Kidney (tissue), 14 donors: ENCODE data around the gene POLR1E. TPM values are rescaled to one million over a fixed set of nuclear protein-coding genes. Genes with fewer than 3 reads are reported as not detected.

Experiments
- DNase-seq, 5 donors: peaks; one replicate each; pipeline ENCODE4 v3.0.0-alpha.2; 2013 to 2020
- FAIRE-seq: peaks from 2 replicates; lab custom pipeline; 2012; peaks lifted over from hg19 to GRCh38; lab: Jason Lieb, UNC
- H3K27ac ChIP-seq, 2 donors: one replicate each; pipeline ENCODE4 v1.7.0; 2013; ENCODE audit warnings: low read depth in 2 of 2, low read length in 2 of 2, inconsistent platforms in 1 of 2
- H3K27me3 ChIP-seq: one replicate; pipeline ENCODE4 v1.7.1; 2013; ENCODE audit warnings: low read length, inconsistent platforms; ENCODE audit not compliant: control insufficient read depth, insufficient read depth
- H3K36me3 ChIP-seq, 3 donors: one replicate each; pipeline versions ENCODE4 v1.7.0 to v1.7.1; 2013; ENCODE audit warnings: low read length in 3 of 3, control low read depth in 1 of 3, inconsistent platforms in 1 of 3; ENCODE audit not compliant: insufficient read depth in 3 of 3, control insufficient read depth in 2 of 3
- H3K4me1 ChIP-seq, 3 donors: one replicate each; pipeline versions ENCODE4 v1.7.0 to v1.7.1; 2013; ENCODE audit warnings: low read length in 3 of 3, inconsistent platforms in 1 of 3, low read depth in 1 of 3; ENCODE audit not compliant: control insufficient read depth in 2 of 3, insufficient read depth in 2 of 3
- H3K4me3 ChIP-seq, 3 donors: one replicate each; pipeline versions ENCODE4 v1.7.0 to v1.8.1; 2013; ENCODE audit warnings: low read length in 3 of 3, control low read depth in 1 of 3, inconsistent platforms in 1 of 3
- H3K9ac ChIP-seq, 3 donors: one replicate each; pipeline versions ENCODE4 v1.7.0 to v1.7.1; 2013; ENCODE audit warnings: low read length in 3 of 3, control low read depth in 1 of 3, inconsistent platforms in 1 of 3
- H3K9me3 ChIP-seq, 3 donors: one replicate each; pipeline versions ENCODE4 v1.7.0 to v1.7.1; 2013; ENCODE audit warnings: low read length in 3 of 3, control low read depth in 1 of 3, inconsistent platforms in 1 of 3; ENCODE audit not compliant: control insufficient read depth in 2 of 3, insufficient read depth in 1 of 3
- intact Hi-C: fragments of 100-400 bp; cut with DNase I; formaldehyde crosslinking; loops from one replicate; pipeline ENCODE4 v1.11.1; 2022
- polyA plus RNA-seq: library from polyadenylated mRNA; stranded (reverse); fragments of 350-450 nt; fragmentation: Illumina TruSeq; extraction: RNeasy Lipid Tissue Mini Kit (QIAGEN cat#74804); gene quantifications from one replicate; pipeline ENCODE4 v1.2.3, GENCODE V29; 2014; ENCODE audit warnings: low read depth, low replicate concordance; ENCODE audit not compliant: insufficient read depth
- total RNA-seq: library from RNA; stranded (reverse); fragmentation: NEBNext Ultra II Directional; extraction: Animal tissue kit (Norgen Biotek cat#: 25700); gene quantifications from one replicate; pipeline ENCODE4 v1.2.1, GENCODE V29; 2021
- TF ChIP-seq, protein P1 (sequence below): IDR thresholded peaks from 3 replicates; pipeline ENCODE4 v1.5.1; 2012; ENCODE audit warnings: mild to moderate bottlenecking, moderate library complexity, borderline replicate concordance; ENCODE audit not compliant: insufficient read depth; ENCODE audit errors: extremely low read depth
- donor health status: control.
- donor health status: control.
- donor health status: control.
- donor health status: control.
- donor health status: control.
- donor health status: DM: yes; HTN: yes; CAD: no.
- donor health status: Normal renal cell carcinoma (clear cell type).

The POLR1E gene
- total and polyA plus RNA-seq, 2 donors from 2014 or later, result 8.2 to 17.2 TPM

DNA sequence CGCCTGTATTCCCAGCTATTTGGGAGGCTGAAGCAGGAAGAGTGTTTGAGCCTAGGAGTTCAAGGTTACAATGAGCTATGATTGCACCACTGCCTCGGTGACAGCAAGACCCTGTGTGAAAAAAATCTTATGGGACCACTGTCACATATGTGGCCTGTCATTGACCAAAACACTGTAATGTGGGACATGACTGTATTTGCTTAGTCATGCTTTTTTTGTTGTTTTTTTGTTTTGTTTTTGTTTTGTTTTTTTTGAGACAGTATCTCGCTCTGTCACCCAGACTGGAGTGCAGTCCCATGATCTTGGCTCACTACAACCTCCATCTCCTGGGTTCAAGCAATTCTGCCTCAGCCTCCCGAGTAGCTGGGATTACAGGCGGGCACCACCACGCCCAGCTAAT lies 13.5 kb downstream of the POLR1E start:
- no peak for DNase-seq
- no peak overlapping the region for H3K27ac ChIP-seq
- no peaks in the 10 kb centered on the region for H3K9me3 ChIP-seq
- intact Hi-C loops, result no loop called here
- no peak overlapping the region for H3K4me3 ChIP-seq
- no peak for FAIRE-seq
- H3K9ac ChIP-seq, result no peak overlapping the region
- no peaks in the 10 kb centered on the region for H3K4me1 ChIP-seq
- no peaks in the 10 kb centered on the region for H3K27me3 ChIP-seq
- TF ChIP-seq, protein P1, sequence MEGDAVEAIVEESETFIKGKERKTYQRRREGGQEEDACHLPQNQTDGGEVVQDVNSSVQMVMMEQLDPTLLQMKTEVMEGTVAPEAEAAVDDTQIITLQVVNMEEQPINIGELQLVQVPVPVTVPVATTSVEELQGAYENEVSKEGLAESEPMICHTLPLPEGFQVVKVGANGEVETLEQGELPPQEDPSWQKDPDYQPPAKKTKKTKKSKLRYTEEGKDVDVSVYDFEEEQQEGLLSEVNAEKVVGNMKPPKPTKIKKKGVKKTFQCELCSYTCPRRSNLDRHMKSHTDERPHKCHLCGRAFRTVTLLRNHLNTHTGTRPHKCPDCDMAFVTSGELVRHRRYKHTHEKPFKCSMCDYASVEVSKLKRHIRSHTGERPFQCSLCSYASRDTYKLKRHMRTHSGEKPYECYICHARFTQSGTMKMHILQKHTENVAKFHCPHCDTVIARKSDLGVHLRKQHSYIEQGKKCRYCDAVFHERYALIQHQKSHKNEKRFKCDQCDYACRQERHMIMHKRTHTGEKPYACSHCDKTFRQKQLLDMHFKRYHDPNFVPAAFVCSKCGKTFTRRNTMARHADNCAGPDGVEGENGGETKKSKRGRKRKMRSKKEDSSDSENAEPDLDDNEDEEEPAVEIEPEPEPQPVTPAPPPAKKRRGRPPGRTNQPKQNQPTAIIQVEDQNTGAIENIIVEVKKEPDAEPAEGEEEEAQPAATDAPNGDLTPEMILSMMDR, result no peak
- peaks cover 2 to 37% (median 24%) of the 10 kb centered on the region in 3 donors for H3K36me3 ChIP-seq

DNA sequence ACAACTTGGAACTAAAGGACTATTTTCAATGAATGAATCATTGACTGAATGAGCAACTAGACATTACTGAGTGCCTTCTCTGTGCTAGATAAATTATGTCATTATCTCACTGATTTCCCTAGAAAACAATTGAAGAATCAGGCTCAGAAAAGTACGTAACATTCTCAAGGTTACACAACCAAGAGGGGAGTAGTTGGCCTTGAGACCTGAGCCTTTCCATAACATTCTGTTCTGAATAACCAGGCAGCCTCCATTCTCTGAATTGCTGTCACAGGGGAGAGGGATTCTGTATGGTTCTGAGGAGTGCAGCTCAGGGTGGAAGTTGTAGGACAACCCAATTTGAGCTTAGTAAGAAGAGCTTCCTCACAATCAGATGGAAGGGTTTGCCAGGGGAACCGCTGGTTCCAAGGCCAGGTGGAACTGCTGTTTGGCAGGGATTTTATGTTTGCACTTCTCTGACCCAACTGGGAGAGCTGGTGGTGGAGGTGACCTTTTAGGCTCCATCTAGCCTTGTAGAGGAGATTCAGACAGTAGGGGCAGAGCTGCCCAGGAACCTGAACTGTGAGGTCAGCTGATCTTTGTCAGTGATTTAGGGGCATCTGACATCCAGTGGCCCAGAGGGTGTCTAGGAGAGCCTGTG lies 16.3 kb downstream of the POLR1E start:
- intact Hi-C loops, result no loop called here
- FAIRE-seq, result no peak
- H3K4me1 ChIP-seq, result no peaks in the 10 kb centered on the region
- H3K27me3 ChIP-seq, result no peaks in the 10 kb centered on the region
- no peak overlapping the region for H3K4me3 ChIP-seq
- no peaks in the 10 kb centered on the region for H3K9me3 ChIP-seq
- DNase-seq, result no peak
- TF ChIP-seq, protein P1, result no peak
- no peak overlapping the region for H3K9ac ChIP-seq
- H3K27ac ChIP-seq, result no peak overlapping the region
- H3K36me3 ChIP-seq, result peaks cover 2 to 25% (median 20%) of the 10 kb centered on the region in 3 donors

DNA sequence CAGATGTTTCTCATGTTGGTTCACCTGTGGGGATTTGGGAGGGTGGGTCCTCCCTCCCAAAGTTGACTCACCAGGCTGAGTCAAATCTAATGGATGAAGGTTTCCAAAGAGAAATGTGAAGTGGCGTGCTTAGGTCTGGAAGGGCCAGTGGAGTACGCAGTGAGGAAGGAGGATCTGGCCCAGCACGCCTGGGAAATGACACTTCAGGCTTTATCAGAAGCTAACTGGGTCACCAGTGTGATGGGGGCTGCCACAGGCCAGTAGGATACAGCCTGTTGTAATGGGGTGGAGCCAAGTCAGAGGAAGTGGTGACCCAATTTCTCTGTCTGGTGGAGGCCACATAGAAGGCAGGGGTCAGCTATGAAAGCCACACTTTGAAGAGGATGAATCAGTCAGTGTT lies 18.0 kb downstream of the POLR1E start:
- TF ChIP-seq, protein P1, result no peak
- no peaks in the 10 kb centered on the region for H3K4me1 ChIP-seq
- no peak overlapping the region for H3K9ac ChIP-seq
- no peak overlapping the region for H3K4me3 ChIP-seq
- no peak overlapping the region for H3K27ac ChIP-seq
- intact Hi-C loops, result no loop called here
- no peaks in the 10 kb centered on the region for H3K27me3 ChIP-seq
- FAIRE-seq (no peak), DNase-seq (peak in 1 of 5 donors; percentile 78)
- no peaks in the 10 kb centered on the region for H3K9me3 ChIP-seq
- H3K36me3 ChIP-seq, result peaks cover 2 to 17% (median 13%) of the 10 kb centered on the region in 3 donors
